ENCODE data around the gene SUMO2.

Gene SUMO2

DNA sequence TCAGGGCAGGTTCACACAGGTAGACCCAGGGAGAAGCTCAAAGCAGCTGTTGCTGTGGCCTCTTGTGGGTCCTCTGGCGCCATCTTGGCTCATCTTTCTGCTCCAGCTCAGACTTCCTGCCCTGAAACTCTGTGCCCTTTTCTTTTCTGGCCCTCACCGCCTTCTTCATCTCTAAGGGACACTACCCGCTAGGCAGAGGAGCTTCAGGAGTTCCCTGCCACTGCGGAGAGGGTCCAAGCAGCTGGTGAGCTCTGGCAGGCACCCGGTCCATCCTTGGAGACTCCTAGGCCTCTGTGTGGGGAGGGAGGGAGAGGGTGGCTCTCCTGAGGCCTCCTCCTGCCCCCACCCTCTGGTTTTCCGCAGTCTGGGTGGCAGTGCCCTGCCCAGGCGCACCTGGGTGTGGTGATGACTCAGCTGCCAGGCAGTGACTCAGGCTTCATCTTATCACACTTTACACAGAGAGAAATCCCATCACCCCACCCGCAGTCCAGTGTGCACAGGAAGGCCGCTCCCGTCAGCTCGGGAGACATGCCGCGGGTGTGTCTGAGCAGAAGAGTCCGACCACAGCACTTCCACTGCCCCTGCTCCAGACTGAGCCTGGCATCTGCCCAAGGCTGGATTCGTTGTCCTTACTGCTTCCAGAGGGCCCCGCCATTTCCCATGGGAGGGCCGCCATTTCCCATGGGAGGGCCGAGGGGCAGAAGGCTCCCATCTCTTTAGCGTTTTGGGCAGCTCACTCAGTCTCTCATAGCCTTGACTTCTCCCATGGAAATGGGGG lies 58.5 kb downstream of the SUMO2 start:
- no peak for DNase-seq (ENCODE audit: low spot score)

DNA sequence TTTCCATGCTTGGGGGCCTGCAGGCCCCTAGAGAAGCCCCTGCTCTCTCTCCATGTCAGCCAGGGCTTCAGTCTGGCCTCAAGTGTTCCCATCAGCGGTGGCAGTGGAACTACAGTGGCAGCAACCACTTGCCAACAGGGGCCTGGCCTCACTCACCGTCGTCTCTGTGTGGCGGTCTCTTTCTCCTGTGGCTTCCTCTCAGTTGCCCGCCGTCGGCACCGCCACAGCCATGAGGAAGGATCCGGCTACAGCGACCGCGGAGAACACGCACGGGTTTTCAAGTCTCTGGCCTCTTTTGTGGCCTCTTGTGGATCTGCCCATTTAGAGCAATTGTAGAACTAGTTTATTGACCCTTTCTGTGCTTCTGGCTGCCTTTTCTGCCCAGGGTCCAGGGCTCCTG lies 64.5 kb downstream of the SUMO2 start:
- no peak for DNase-seq (ENCODE audit: low spot score)

DNA sequence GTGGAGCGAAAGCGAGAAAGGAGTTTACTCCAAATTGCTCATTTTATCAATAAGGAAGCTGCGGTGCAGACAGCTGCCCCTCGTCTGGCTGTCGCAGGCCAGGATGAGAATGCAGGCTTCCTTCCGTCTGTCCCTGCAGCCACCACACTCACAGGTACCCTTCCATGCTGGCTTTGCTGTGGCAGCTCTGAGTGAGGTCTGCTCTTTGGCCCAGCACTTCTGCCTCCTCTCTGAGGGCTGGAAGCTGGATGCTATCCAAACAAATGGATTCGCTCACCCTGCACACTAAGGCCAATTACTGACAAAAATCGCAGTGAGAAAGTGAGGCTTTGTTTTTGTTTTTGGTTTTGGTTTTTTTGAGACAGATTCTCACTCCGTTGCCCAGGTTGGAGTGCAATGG lies 66.0 kb downstream of the SUMO2 start:
- DNase-seq (ENCODE audit: low spot score) = no peak
